HG03045 (cell line): ENCODE measurements around the gene CDH20.
"Not testable (repeated sequence)": the region's sequence is repeated elsewhere in the genome, so short reads cannot be mapped to it uniquely, and the experiment has no call there.

ENCODE experiments used
- ATAC-seq: cut with Tn5 transposase; IDR thresholded peaks from one replicate; pipeline ENCODE4 v1.9.1; 2021; ENCODE audit warnings: mild to moderate bottlenecking, moderate library complexity; ENCODE audit not compliant: unreplicated experiment

Gene CDH20

DNA sequence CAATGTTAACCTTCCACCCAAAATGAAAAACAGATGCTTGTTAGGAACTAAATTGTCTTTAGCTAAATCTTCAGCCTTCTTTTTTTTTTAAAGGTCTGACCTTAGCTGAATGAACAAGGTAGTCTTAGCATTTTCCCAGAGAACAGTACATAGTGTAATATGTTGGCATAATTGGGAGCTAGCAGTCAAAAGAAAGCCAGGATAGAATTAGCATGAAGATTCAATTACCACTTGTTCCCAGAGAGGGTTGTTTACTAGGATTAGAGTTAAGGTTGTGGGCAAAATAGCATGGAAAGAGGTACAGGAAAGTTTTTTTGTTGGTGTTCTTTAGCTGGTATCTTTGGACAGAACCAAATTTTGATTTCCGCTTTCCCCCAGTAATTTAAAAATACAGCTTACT lies 6.9 kb downstream of the CDH20 start:
- no peak for ATAC-seq

- no peak for ATAC-seq
These were observed 15.0 kb downstream of the CDH20 start for GRCh38 chr18:61348230-61348629.

DNA sequence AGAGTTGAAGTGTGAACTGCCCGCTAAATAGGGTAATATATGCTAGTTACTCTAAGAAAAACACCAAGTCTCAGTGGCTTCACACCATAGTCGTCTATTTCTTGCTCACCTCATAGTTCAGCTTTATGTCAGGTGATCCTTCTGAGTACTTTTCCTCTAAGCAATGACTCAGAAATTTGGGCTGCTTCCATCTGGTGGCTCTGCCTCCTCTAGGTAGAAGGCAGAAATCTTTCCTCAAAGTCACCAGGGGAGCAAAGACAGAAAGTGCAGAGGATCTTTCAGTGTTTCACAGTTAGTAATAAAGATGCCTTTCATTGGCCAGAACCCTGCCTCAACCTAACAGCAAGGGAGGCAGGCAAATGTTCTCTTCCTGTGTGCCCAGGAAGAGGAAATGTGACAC lies 17.3 kb downstream of the CDH20 start:
- no peak for ATAC-seq

- ATAC-seq = no peak
These were observed 18.8 kb downstream of the CDH20 start for GRCh38 chr18:61352059-61352458.

DNA sequence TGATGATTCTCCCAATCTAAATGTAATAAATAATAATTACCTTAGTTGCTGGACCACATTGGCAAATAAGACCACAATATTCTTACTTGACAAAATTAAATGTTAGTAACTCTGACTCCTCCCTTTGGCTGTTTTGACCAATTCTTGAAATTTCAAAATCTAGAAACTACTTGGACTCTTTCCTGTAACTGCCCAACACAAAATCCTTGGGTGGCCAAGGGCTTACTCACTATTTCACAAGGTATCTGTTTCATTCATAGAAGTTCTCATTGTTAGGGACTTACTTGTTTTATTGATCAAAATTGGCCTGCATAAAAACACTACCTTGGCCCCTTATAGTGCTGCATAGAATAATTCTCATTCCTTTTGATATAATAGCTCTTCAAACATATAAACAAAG lies 19.4 kb downstream of the CDH20 start:
- ATAC-seq = no peak

DNA sequence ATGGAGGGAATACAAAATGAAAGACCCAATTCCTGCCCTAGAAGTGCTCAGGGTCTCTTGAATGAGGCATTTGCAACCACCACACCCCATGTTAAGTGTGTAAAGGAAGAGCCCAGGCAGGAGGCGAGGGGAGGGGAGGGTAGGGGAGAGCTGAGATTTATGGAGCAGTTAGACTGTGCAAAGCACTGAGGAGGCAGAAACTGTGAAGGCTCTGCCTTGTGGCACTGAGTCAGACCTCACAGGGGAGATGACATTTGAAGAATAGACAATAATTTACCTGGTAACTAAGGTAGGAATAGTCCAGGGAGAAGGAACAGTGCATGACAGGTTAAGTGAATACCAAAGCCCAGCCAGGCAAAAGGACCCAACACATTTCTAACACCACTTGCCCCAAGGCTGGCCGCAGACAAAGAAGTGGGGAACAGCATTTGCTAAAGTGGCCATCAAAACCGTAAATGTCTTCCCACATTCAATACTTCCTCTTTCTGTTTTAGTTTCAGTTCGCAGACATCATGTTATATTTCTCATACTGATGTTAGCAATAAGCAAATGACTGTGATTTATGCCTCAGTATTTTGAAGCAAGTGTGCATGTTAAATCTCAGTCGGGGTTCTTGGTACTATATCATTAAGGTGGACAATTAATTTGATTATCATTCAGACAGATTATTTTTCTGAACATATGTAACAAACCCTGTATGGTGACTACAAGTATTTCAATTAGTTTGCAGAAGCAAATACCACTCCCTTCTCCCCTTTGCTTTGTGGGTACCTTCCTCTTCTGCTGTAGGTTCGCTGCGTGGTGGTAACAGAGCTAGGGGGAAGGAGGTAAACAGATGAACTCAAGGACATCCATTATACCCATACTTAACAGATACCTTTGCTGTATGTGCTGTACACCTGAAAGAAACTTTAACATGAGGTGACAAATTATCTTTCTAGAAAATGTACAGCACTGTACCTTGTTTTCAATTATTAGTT lies 27.5 kb downstream of the CDH20 start:
- peak; percentile 80 for ATAC-seq

GRCh38 chr18:61362511-61362910 lies 29.3 kb downstream of the CDH20 start:
- no peak for ATAC-seq

DNA sequence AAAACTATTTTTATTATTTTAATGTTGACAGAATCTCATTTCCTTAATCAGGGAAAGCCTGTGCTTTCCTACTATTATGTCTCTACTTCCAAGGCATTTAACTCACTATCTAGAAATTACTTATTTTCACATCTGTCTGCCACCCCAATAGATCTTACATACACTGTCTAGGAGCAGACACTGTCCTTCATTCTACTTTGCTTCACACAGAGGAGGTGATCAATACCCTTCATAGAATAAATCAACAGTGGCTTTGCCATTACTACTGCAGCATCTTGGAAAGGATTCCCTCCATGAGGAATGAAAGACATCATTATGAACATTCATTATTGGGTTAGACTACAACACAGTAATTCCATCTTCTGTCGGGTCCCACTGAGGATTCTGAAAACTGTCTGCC lies 31.7 kb downstream of the CDH20 start:
- ATAC-seq = no peak

DNA sequence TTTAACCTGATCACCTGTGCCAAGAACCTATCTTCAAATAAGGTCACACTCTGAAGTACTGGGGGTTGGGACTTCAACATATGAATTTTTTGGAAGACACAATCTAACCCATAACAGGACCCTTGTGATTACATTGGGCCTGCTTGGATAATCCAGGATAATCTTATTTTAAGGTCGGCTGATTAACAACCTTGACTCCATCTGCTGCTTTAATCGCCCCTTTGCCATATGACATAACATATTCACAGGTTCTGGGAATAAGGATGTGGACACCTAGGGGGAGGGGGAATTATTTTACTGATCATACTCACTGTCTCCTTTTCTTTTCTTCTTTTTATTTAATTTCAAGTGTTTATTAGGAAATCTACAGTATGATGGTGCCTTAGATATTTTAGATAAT lies 34.8 kb downstream of the CDH20 start:
- ATAC-seq = no peak

DNA sequence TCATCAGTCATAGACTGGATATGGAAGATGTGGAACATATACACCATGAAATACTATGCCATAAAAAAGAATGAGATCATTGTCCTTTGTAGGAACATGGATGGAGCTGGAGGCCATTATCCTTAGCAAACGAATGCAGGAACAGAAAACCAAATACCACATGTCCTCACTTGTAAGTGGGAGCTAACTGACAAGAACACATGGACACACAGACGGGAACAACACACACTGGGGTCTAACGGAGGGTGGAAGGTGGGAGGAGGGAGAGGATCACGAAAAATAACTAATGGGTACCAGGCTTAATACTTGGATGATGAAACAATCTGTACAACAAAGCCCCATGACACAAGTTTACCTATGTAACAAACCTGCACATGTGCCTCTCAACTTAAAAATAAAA lies 36.4 kb downstream of the CDH20 start:
- ATAC-seq = not testable (repeated sequence)

- no peak for ATAC-seq
These were observed 37.9 kb downstream of the CDH20 start for GRCh38 chr18:61371111-61371510.

DNA sequence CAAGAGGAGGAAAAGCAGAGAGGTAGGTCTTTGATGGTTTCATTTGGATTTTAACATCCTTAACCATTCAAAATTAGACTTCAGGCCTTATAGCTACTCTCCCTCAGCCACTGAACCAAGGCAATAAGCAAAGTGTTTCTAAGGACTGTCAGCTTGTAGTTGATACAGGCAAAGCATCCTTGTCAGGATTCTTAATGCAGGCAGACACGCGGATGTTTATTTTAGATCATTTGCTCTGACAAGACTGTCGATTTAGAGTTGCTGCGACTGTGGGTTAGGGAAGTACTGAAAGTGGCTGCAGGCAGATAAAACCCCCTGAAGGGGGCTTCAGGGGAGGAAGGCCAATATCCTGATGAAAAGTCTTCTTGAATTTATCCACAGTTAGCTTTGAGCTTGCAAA lies 46.6 kb downstream of the CDH20 start:
- no peak for ATAC-seq

GRCh38 chr18:61388010-61388409 lies 54.8 kb downstream of the CDH20 start:
- ATAC-seq = no peak

GRCh38 chr18:61394983-61395382 lies 61.8 kb downstream of the CDH20 start:
- ATAC-seq = no peak

DNA sequence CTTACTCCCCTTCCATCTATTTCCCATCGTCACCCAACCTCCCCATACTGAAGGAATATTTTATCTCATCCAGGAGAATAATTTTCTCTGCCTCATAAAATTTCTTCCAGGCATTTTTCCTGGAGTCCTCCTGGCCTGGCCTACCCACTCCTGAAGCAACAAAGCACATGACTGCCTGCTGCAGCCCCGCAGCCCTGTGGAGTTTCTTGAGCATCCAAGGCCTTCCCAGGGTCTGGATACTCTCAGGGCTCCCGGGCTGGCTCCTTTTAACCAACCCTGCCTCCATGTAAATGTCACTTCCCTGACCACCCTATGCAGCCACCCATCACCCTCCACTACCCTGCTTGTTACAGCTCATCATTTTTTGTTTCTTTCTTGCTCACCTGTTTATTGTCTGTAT lies 64.0 kb downstream of the CDH20 start:
- ATAC-seq = no peak

DNA sequence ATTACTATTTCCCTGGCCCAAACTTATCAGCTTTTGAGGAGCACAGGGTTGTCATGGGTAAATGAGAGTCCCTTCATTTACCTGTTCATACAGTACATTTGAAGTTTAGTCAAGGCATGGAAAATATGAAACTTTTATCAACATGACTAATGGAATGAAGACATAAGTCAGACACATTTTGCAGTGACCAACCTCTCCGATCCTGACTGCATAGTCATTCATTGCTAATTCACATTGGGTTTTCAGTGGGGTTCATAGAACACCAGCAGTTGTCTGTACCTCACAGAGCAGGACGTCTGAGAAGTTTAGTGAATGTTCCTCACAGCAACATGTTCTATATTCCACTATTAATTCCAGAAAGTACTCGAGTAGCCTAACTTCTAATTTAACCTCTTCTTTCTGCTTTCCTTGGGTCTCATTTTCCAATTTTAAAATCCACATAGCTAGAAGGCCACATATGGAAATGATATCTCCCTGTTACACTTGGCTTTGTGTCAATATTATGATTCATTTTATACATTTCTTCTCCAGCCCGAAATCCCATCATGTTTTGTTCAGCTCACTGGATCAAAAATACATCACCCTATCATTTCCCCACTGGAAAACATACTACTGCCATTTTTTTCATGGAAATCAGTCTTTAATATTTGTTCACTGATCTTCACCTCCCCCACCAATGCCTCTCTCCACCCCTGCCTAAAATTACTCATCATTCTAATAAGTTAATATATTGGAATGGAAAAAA lies 65.9 kb downstream of the CDH20 start:
- no peak for ATAC-seq

GRCh38 chr18:61400016-61400635 lies 66.9 kb downstream of the CDH20 start:
- ATAC-seq = no peak

DNA sequence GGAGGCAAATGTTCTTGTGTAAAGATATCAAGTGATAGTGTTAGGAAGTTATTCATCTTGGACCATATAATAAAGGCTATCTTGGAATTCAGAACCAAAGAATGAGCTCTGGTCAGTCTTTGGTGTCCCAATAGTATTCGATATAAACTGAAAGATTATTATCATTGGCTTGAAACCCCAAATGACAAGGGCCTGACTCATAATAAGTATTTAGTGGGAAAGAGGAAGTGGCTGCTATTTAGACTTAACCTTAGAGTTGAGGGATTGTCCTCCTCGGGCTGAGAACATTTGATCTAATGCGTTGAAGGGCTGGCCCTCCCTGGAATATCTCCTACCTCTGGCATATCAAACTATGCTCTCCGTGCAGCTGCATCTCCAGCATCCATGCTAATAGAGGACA lies 67.5 kb downstream of the CDH20 start:
- no peak for ATAC-seq

- no peak for ATAC-seq
These were observed 69.5 kb downstream of the CDH20 start for GRCh38 chr18:61402726-61403125.

- ATAC-seq = no peak
These were observed 80.2 kb downstream of the CDH20 start for GRCh38 chr18:61413396-61413795.

DNA sequence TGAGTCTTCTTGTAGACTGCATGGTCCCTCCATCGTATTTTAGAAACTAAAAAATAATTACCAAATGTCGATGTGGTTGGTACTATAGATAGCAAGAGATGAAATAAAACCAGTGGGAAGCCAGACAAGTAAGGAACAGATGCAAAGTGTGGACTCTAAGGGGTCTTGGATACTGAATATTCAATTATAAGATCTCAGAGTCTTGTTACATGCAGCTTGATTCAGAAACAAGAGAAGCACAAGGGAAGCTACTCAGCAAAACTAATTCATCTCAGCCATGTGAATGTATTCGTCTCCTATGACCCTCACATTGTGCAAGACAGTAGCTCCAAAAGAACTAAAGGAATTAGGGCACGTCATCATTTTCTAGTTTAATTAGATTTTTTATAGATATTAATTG lies 80.9 kb downstream of the CDH20 start:
- ATAC-seq = no peak

- ATAC-seq = no peak
These were observed 86.5 kb downstream of the CDH20 start for GRCh38 chr18:61419763-61420162.
